HepG2 (cell line): Measurements from ENCODE around the gene RAB40C. TPM values are rescaled to one million over a fixed set of nuclear protein-coding genes. Genes with fewer than 3 reads are reported as not detected.

Source experiments
- CCDC6 ChIP-seq: sonication (generic); formaldehyde crosslinking; IDR thresholded peaks from 2 replicates; pipeline ENCODE4 v1.8.1; 2022; ENCODE audit warnings: mild to moderate bottlenecking, missing genetic modification reagents, moderate library complexity
- ESRRA ChIP-seq: sonication (generic); formaldehyde crosslinking; IDR thresholded peaks from 2 replicates; pipeline ENCODE4 v1.5.1; 2020; ENCODE audit warnings: mild to moderate bottlenecking, low read depth, missing genetic modification reagents
- FOSL2 ChIP-seq: sonication (generic); formaldehyde crosslinking; IDR thresholded peaks from 2 replicates; pipeline ENCODE4 v1.4.0; 2020; ENCODE audit warnings: missing genetic modification reagents
- FOXJ3 ChIP-seq: sonication (generic); formaldehyde crosslinking; IDR thresholded peaks from 2 replicates; pipeline ENCODE4 v1.4.0; 2020; ENCODE audit warnings: missing genetic modification reagents, mild to moderate bottlenecking, borderline replicate concordance
- GFI1 ChIP-seq: sonication (generic); formaldehyde crosslinking; IDR thresholded peaks from 2 replicates; pipeline ENCODE4 v1.5.0; 2020; ENCODE audit warnings: missing genetic modification reagents, mild to moderate bottlenecking, borderline replicate concordance
- GLI4 ChIP-seq: sonication (generic); formaldehyde crosslinking; IDR thresholded peaks from 2 replicates; pipeline ENCODE4 v1.5.1; 2020; ENCODE audit warnings: missing genetic modification reagents, mild to moderate bottlenecking, moderate library complexity, borderline replicate concordance
- HOXA9 ChIP-seq: sonication (generic); formaldehyde crosslinking; IDR thresholded peaks from 2 replicates; pipeline ENCODE4 v1.8.1; 2022; ENCODE audit warnings: missing genetic modification reagents, mild to moderate bottlenecking, moderate library complexity, borderline replicate concordance
- MIXL1 ChIP-seq: IDR thresholded peaks from 2 replicates; pipeline ENCODE4 v1.6.1; 2016
- MNT ChIP-seq: fragments of 450-650 bp; IDR thresholded peaks from 2 replicates; pipeline ENCODE4 v1.6.1; 2016
- MXD4 ChIP-seq: IDR thresholded peaks from 2 replicates; pipeline ENCODE4 v1.6.1; 2016; ENCODE audit warnings: mild to moderate bottlenecking, missing biosample characterization, missing genetic modification reagents
- PAF1 ChIP-seq: IDR thresholded peaks from 2 replicates; pipeline ENCODE4 v1.6.1; 2016; ENCODE audit warnings: missing genetic modification reagents, missing compliant biosample characterization
- REL ChIP-seq: sonication (generic); formaldehyde crosslinking; conservative IDR thresholded peaks from 2 replicates; pipeline ENCODE4 v1.8.0; 2022; ENCODE audit warnings: mild to moderate bottlenecking, missing genetic modification reagents, moderate library complexity
- SMARCE1 ChIP-seq: fragments of 450-650 bp; IDR thresholded peaks from 2 replicates; pipeline ENCODE4 v1.6.1; 2017; ENCODE audit warnings: borderline replicate concordance
- ZBTB10 ChIP-seq: sonication (generic); formaldehyde crosslinking; IDR thresholded peaks from 2 replicates; pipeline ENCODE4 v1.4.0; 2020; ENCODE audit warnings: missing genetic modification reagents, borderline replicate concordance
- ZNF138 ChIP-seq: sonication (generic); formaldehyde crosslinking; IDR thresholded peaks from 2 replicates; pipeline ENCODE4 v1.5.0; 2020; ENCODE audit warnings: mild to moderate bottlenecking, low read depth, missing genetic modification reagents
- ZNF24 ChIP-seq: fragments of 450-650 bp; IDR thresholded peaks from 2 replicates; pipeline ENCODE4 v1.6.1; 2017; ENCODE audit warnings: antibody characterized with exemption, mild to moderate bottlenecking
- ZNF512B ChIP-seq: sonication (generic); formaldehyde crosslinking; IDR thresholded peaks from 2 replicates; pipeline ENCODE4 v1.5.1; 2020; ENCODE audit warnings: missing genetic modification reagents, mild to moderate bottlenecking, borderline replicate concordance
- ZNF605 ChIP-seq: sonication (generic); formaldehyde crosslinking; IDR thresholded peaks from 2 replicates; pipeline ENCODE4 v1.8.0; 2022; ENCODE audit warnings: mild to moderate bottlenecking, missing genetic modification reagents
- ZNF737 ChIP-seq: sonication (generic); formaldehyde crosslinking; IDR thresholded peaks from 2 replicates; pipeline ENCODE4 v1.5.0; 2020; ENCODE audit warnings: missing genetic modification reagents, mild to moderate bottlenecking, borderline replicate concordance
- ZNF83 ChIP-seq: sonication (generic); formaldehyde crosslinking; IDR thresholded peaks from 2 replicates; pipeline ENCODE4 v1.4.0; 2020; ENCODE audit warnings: missing genetic modification reagents, mild to moderate bottlenecking, borderline replicate concordance
- polyA plus RNA-seq, 8 experiments: library from polyadenylated mRNA; depleted of rRNA in 3 of 8; stranded (reverse) in 7 of 8; unstranded in 1 of 8; fragments of >200 nt; fragmentation: Illumina TruSeq in 4 of 8; extraction: Trizol in 4 of 8; gene quantifications; 2 replicates each; pipeline versions ENCODE4 v1.2.1 to v1.2.3, GENCODE V29; 2011 to 2016; ENCODE audit warnings: low read depth in 4 of 8, missing spikeins in 1 of 8, mixed read lengths in 1 of 8; ENCODE audit not compliant: insufficient read depth in 1 of 8
- total RNA-seq, 5 experiments: library from RNA; depleted of rRNA; stranded (reverse); fragments of >200 nt; fragmentation: Illumina TruSeq; extraction: Trizol; gene quantifications; 2 replicates each; pipeline ENCODE4 v1.2.3, GENCODE V29; 2016; ENCODE audit warnings: low read depth in 1 of 5
- TF ChIP-seq, protein P1 (sequence below): sonication (generic); formaldehyde crosslinking; IDR thresholded peaks from 2 replicates; pipeline ENCODE4 v1.8.0; 2022; ENCODE audit warnings: mild to moderate bottlenecking, missing genetic modification reagents, borderline replicate concordance

The RAB40C gene
- total and polyA plus RNA-seq, 2 of the 13 experiments (the other 11 are each of a cell fraction or from before 2014, with no cell fraction given) = 7.7 to 11.5 TPM

- no peak for TF ChIP-seq ZNF512B (CRISPR knock-in tag)
- TF ChIP-seq MIXL1 = peak; percentile 43
- no peak for TF ChIP-seq FOXJ3 (CRISPR knock-in tag)
- no peak for TF ChIP-seq ZNF24
- no peak; the same call in 1 of the 2 replicates for TF ChIP-seq HOXA9 (CRISPR knock-in tag)
- TF ChIP-seq GLI4 (CRISPR knock-in tag) = no peak
- TF ChIP-seq PAF1 (CRISPR knock-in tag) = no peak
- no peak for TF ChIP-seq MNT
- no peak for TF ChIP-seq SMARCE1
- peak; percentile 74 for TF ChIP-seq MXD4 (CRISPR knock-in tag)
- 0 out of 2 replicates have a peak, but pooled peaks have one; percentile 13 for TF ChIP-seq ZBTB10 (CRISPR knock-in tag)
- TF ChIP-seq ZNF605 = no peak
- TF ChIP-seq, protein P1, sequence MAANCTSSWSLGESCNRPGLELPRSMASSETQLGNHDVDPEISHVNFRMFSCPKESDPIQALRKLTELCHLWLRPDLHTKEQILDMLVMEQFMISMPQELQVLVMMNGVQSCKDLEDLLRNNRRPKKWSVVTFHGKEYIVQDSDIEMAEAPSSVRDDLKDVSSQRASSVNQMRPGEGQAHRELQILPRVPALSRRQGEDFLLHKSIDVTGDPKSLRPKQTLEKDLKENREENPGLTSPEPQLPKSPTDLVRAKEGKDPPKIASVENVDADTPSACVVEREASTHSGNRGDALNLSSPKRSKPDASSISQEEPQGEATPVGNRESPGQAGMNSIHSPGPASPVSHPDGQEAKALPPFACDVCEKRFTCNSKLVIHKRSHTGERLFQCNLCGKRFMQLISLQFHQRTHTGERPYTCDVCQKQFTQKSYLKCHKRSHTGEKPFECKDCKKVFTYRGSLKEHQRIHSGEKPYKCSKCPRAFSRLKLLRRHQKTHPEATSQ (CRISPR knock-in tag) = no peak
- TF ChIP-seq ESRRA (CRISPR knock-in tag) = peak; percentile 62; the same call in 1 of the 2 replicates
- 0 out of 2 replicates have a peak, but pooled peaks have one; percentile 6 for TF ChIP-seq REL
- peak; percentile 27; the same call in 1 of the 2 replicates for TF ChIP-seq FOSL2 (CRISPR knock-in tag)
- no peak for TF ChIP-seq ZNF138 (CRISPR knock-in tag)
- peak; percentile 96 for TF ChIP-seq CCDC6 (CRISPR knock-in tag)
- no peak for TF ChIP-seq ZNF83
- TF ChIP-seq GFI1 = no peak
- TF ChIP-seq ZNF737 (CRISPR knock-in tag) = no peak
Measured at GRCh38 chr16:667780-668518, 78.1 kb downstream of the RAB40C start, which contains the start of gene RHOT2 (continued).
